Cerebellar nuclear complex (tissue), 1 donor: ENCODE results near the gene ZNF14.
"Not testable (repeated sequence)": the region's sequence is repeated elsewhere in the genome, so short reads cannot be mapped to it uniquely, and the experiment has no call there.

Experiments used
- DNase-seq, 2 experiments: peaks; one replicate each; lab custom pipeline; 2025; lab: John Stamatoyannopoulos, UW

Gene ZNF14

GRCh38 chr19:19732579-19733501, at the start of gene ZNF14:
Gene ZNF14, minus strand, starts transcription at chr19:19733112. Its CDS starts 154 bp downstream, at chr19:19732958.
- peak; percentile 34 to 69 for DNase-seq

DNA sequence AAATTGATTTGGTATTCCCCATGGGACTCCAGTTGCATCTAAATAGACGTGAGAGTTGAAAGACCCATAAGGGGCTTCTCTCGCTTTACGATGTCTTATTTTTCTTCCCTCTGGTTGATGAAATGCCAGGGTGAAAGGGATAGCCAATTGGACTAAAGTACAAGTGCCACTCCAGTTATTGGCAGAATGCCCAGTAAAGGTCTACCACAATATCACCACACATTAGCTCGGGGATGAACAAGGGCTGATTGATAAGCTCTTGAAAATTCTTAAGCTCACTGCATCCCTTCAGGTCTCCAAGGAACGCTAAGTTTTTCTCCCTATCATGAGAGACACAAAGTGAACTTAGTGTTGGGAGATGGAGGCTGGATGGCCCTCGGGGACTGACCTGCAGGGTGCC, 48.9 kb upstream of the ZNF14 start:
- DNase-seq = not testable (repeated sequence)

GRCh38 chr19:19778666-19779065, 45.8 kb upstream of the ZNF14 start:
- no peak for DNase-seq

DNA sequence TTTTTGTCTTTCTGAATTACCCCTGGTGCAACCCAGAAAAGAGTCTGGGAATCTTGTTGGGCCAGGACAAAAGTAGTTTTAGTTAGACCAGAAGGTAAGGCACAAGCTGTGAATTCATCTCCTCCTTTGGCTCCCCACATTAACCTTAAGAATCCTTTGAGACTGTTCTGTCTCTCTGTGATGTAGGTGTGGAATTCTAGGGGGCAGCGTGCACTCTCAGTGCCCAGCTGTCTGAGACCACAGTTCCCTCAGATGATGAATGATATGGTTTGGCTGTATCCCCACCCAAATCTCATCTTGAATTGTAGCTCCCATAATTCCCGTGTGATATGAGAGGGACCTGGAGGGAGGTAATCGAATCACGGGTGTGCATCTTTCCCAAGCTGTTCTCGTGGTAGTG, 44.8 kb upstream of the ZNF14 start:
- no peak for DNase-seq

DNA sequence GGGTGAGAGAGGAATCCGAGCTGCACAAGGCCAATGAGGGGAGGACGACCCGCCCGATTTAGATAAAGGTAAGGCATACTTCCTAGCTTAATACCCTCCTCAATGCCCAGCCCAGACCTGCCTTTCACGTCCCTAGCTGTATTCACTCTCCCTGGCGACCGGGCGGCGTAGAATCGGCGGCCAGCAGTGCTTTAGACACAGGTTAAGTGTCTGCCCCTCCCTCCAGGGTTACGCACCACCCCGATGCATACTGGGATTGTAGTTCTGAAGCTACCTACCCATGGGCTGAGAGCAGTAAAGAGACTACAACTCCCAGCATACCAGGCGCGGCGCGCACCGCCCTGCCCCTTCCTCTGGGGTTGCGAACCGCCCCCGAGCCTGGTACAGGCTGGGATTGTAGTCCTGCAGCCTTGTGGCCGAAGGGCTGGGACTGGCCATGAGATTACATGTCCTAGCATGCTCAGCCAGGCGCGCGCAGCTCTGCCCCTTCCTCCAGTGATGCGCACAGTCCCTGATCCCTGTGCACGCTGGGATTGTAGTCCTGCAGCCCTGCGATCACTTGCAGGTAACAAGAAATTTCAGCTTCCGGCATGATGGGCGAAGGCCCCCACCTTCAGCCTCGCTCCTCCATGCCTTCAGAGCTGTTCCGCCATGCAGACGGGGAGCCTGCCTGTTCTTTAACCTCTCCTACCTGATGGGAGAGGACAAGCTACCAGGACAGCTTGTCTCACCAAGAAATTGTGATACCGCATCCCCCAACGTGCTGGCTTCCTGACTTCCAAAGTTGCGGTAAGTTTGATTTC, 43.5 kb upstream of the ZNF14 start:
- peak; percentile 98 to 100 for DNase-seq

GRCh38 chr19:19775891-19776205, 42.9 kb upstream of the ZNF14 start:
- DNase-seq = no peak

- no peak for DNase-seq
These were observed 41.6 kb upstream of the ZNF14 start for GRCh38 chr19:19774354-19775033.

GRCh38 chr19:19771963-19772362, 39.1 kb upstream of the ZNF14 start:
- DNase-seq = not testable (repeated sequence)

- DNase-seq = not testable (repeated sequence)
These were observed 37.1 kb upstream of the ZNF14 start for GRCh38 chr19:19769971-19770370.

GRCh38 chr19:19758164-19758563, 25.3 kb upstream of the ZNF14 start:
- no peak for DNase-seq

- no peak for DNase-seq
These were observed 20.0 kb upstream of the ZNF14 start for GRCh38 chr19:19752760-19753403.

GRCh38 chr19:19751846-19752245, 18.9 kb upstream of the ZNF14 start:
- DNase-seq = no peak

GRCh38 chr19:19750842-19751790, 18.2 kb upstream of the ZNF14 start:
- no peak for DNase-seq

DNA sequence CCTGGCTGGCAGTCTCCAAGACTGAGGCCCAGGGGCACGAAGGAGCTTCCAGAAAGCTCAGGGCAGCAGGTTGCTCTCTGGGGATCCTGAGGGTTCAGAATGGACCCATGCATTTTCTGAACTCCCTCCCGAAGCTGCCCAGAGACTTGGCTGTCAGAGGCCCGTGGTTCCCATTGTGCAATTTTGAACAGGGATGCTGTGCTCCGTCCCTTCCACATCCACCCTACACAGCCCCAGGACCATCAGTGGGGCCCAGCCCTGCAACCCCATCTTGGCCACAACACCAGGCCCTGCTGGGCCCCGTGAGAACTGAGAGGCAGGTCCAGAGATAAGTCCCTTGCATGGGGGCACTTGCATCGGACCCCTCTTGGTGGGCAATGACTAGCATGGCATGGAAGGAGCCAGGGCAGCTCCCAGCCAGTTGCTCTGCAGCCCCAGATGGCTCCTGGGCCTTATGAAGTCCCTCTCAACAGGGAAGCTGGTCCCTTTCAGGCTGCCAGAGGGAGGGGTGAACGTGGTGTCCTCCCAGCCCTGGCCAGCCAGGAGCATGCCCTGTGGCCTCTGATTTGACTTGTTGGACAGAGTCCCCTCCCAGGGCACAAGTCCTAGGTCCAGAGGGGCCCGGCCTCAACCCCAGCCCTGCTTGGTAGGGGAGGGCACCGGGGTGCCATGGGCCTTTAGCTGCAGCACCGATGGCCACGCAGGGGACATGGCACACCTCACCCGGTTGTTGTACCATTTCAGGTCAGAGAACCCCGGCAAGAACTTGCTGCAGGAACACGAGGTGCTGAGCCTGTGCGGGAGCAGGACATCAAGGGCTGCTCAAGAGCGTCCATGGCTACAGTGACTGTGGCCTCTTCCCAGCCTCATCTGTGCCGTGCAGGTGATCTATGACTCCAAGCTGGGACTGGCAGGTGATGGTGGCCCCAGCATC, 17.3 kb upstream of the ZNF14 start:
- no peak for DNase-seq

DNA sequence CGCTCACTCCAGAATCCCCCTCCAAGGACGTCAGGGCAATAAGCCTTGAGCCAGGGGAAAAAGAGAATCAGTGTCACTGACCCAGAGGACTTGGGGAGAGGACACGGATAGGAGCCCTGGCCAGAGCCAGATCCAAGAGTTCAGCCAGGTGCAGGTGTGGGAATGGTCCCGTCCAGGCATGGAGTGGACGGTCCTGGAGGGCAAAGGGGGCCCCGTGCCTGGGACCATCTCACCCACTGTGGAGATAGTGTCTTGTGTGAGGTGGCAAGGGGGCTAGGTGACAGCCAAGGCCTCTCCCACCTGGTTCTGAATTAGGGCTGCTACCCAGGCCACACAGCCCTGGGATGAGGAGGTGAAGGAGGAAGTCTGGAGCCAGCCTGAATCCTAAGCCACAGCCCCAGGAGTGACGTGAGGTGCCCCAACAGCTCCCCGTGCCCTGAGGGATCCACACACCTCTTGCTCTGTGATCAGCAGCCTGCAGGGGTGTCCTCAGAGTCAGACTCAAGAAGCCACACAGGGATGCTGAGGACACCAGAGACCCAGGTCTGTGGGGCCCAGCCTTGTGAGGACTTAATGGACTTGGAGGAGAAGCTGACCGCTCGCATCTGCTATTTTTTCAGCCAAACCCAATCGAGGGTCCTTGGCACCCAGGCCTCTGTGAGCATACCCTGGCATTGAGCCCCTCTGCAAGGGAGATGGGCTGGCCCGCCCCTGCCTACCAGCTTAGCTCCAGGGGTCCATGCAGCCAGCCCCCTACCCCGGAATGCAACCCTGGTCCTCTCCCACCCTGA, 16.4 kb upstream of the ZNF14 start:
- no peak for DNase-seq

DNA sequence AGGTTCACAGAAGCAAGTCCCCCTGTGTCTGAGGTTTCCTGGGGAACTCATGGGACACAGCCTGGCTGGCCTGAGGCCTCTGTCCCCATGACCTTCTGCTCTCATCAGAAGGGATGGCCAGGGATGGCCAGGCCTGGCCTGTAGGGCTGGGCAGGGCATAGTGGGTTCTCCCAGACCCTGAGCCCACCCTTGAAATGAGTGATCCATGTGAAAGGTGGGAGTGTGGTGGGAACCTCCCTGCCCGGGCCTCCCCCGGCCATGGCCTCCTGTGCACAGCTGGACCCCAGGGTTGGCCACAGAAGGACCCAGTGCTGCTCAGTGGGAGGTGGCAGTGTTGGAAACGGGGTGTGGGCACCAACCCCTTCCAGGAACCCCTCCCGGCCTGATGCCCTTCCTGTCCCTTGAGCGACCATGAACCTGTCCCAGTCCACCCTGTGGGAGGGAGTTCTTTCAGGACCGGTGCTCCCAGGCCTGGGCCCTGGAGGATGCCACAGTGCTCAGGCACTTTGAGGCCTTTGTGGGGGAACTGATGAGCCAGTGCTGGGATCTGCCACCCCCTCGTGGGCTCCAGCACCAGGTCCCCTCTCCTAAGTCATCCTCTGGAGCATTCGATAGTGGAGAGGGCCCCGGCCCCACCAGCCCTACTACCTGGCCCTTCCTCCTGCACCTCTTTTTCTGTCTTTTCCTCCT, 15.5 kb upstream of the ZNF14 start:
- no peak for DNase-seq

GRCh38 chr19:19747357-19748220, 14.7 kb upstream of the ZNF14 start:
- no peak for DNase-seq
